Loucy (cell line): Measurements from ENCODE around the gene PPFIA3.

ENCODE experiments used
- CTCF ChIP-seq: fragments of 200-600 bp; sonication (generic); conservative IDR thresholded peaks from 2 replicates; pipeline ENCODE4 v1.5.1; 2014; ENCODE audit warnings: mild to moderate bottlenecking, antibody characterized with exemption, low read length
- EZH2phosphoT487 ChIP-seq: fragments of 200-600 bp; IDR thresholded peaks from 2 replicates; pipeline ENCODE4 v1.6.1; 2018; ENCODE audit warnings: antibody characterized with exemption, mild to moderate bottlenecking, moderate library complexity, borderline replicate concordance

GRCh38 chr19:49136771-49137171 lies 17.4 kb downstream of the PPFIA3 start:
- TF ChIP-seq CTCF, result no peak
- TF ChIP-seq EZH2phosphoT487, result no peak
